Measurements from ENCODE around the gene CNTNAP5. TPM values are rescaled to one million over a fixed set of nuclear protein-coding genes. Genes with fewer than 3 reads are reported as not detected.

CNTNAP5 gene
- total RNA-seq, 1 experiment from 2014 or later = not detected

- DNase-seq = no peak
- CTCF ChIA-PET = no interaction called here
- no TSS peak for BruUV-seq (replicated peaks)
These were observed 636.5 kb downstream of the CNTNAP5 start for GRCh38 chr2:124661558-124661957.

DNA sequence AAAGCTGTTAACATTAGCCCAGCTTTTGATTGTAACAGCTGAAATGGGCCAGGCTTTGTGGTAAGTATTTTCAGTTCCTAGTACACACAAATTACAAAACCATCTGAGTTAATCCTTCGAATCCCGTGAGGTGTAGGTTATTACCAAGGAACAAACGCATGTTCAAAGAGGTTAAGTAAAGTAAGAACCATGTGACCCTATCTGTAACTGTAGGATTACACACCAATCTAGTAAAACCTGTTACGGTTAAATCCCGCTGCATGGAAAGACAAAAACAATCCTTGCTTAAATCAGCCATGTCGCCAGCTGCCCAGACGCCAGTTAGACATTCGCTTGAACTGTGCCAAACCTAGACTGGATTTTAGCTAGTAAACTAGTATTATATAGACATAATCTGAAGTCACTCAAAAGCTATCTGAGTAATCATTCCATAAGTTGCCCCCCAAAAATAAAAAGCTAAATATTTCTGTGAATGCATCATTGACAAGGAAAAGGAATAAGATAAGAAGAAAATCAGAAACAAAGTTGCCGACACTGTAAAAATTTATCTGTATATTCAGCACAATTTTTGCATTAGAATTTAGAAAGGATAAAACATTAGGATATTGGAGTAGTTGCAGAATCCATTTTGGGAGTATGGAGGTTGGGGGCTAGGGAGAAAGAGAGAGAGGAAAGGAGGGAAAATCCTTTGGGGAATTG is 638.0 kb downstream of the CNTNAP5 start:
- CTCF ChIA-PET = no interaction called here
- Mint-ChIP-seq H3K27me3 (ENCODE audit: unreplicated experiment) (no peaks in the 10 kb centered on the region), H3K36me3 (ENCODE audit: insufficient read depth, unreplicated experiment) (no peaks in the 10 kb centered on the region), H3K27ac (ENCODE audit: unreplicated experiment) (no peak overlapping the region), H3K4me3 (ENCODE audit: low read depth, unreplicated experiment) (no peak overlapping the region), H3K4me1 (ENCODE audit: low read depth, unreplicated experiment) (no peaks in the 10 kb centered on the region), H3K9me3 (ENCODE audit: low read depth, unreplicated experiment) (peaks cover 18% of the 10 kb centered on the region)
- TF ChIP-seq, protein P1, sequence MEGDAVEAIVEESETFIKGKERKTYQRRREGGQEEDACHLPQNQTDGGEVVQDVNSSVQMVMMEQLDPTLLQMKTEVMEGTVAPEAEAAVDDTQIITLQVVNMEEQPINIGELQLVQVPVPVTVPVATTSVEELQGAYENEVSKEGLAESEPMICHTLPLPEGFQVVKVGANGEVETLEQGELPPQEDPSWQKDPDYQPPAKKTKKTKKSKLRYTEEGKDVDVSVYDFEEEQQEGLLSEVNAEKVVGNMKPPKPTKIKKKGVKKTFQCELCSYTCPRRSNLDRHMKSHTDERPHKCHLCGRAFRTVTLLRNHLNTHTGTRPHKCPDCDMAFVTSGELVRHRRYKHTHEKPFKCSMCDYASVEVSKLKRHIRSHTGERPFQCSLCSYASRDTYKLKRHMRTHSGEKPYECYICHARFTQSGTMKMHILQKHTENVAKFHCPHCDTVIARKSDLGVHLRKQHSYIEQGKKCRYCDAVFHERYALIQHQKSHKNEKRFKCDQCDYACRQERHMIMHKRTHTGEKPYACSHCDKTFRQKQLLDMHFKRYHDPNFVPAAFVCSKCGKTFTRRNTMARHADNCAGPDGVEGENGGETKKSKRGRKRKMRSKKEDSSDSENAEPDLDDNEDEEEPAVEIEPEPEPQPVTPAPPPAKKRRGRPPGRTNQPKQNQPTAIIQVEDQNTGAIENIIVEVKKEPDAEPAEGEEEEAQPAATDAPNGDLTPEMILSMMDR (IDR thresholded peaks at IDR 0.05; ENCODE audit: unreplicated experiment) = no peak
- no TSS peak for BruUV-seq (replicated peaks)
- intact Hi-C loops (cut with micrococcal nuclease; ENCODE audit: unreplicated experiment) = no loop called here
- DNase-seq = no peak

More at GRCh38 chr2:124661558-124661957, 636.5 kb downstream of the CNTNAP5 start:
- peaks cover 21% of the 10 kb centered on the region for H3K9me3 Mint-ChIP-seq (ENCODE audit: low read depth, unreplicated experiment)
- H3K36me3 Mint-ChIP-seq (ENCODE audit: insufficient read depth, unreplicated experiment) = no peaks in the 10 kb centered on the region
- TF ChIP-seq, protein P1 (IDR thresholded peaks at IDR 0.05; ENCODE audit: unreplicated experiment) = no peak
- no peaks in the 10 kb centered on the region for H3K27me3 Mint-ChIP-seq (ENCODE audit: unreplicated experiment)
- no peak overlapping the region for H3K27ac Mint-ChIP-seq (ENCODE audit: unreplicated experiment)
- H3K4me3 Mint-ChIP-seq (ENCODE audit: low read depth, unreplicated experiment) = no peak overlapping the region
- H3K4me1 Mint-ChIP-seq (ENCODE audit: low read depth, unreplicated experiment) = no peaks in the 10 kb centered on the region
- intact Hi-C loops (cut with micrococcal nuclease; ENCODE audit: unreplicated experiment) = no loop called here

DNA sequence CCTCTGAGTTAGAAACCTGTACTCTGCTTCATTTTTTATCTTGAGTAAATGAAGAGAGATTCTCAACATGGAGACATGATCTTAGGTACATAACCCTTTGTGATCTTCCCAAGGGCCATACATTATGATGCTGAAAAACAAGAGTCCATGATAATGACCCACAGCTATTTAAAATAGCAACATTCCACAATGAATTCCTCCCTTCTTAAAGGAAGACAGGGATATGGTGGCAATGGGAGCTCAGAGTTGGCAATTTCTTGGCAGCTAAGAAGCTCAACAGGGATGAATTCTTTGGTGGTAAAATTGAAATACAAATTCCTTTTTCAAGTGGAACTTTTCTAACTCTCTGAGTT is 638.5 kb downstream of the CNTNAP5 start:
- no peaks in the 10 kb centered on the region for H3K27me3 Mint-ChIP-seq (ENCODE audit: unreplicated experiment)
- no peaks in the 10 kb centered on the region for H3K4me1 Mint-ChIP-seq (ENCODE audit: low read depth, unreplicated experiment)
- H3K36me3 Mint-ChIP-seq (ENCODE audit: insufficient read depth, unreplicated experiment) = no peaks in the 10 kb centered on the region
- peaks cover 16% of the 10 kb centered on the region for H3K9me3 Mint-ChIP-seq (ENCODE audit: low read depth, unreplicated experiment)
- DNase-seq = no peak
- TF ChIP-seq, protein P1 (IDR thresholded peaks at IDR 0.05; ENCODE audit: unreplicated experiment) = no peak
- H3K4me3 Mint-ChIP-seq (ENCODE audit: low read depth, unreplicated experiment) = no peak overlapping the region
- no TSS peak for BruUV-seq (replicated peaks)
- intact Hi-C loops (cut with micrococcal nuclease; ENCODE audit: unreplicated experiment) = no loop called here
- CTCF ChIA-PET = no interaction called here
- H3K27ac Mint-ChIP-seq (ENCODE audit: unreplicated experiment) = no peak overlapping the region

GRCh38 chr2:124664363-124664762 is 639.3 kb downstream of the CNTNAP5 start:
- no peaks in the 10 kb centered on the region for H3K36me3 Mint-ChIP-seq (ENCODE audit: insufficient read depth, unreplicated experiment)
- no peak overlapping the region for H3K4me3 Mint-ChIP-seq (ENCODE audit: low read depth, unreplicated experiment)
- H3K9me3 Mint-ChIP-seq (ENCODE audit: low read depth, unreplicated experiment) = peaks cover 16% of the 10 kb centered on the region
- CTCF ChIA-PET = no interaction called here
- H3K4me1 Mint-ChIP-seq (ENCODE audit: low read depth, unreplicated experiment) = no peaks in the 10 kb centered on the region
- intact Hi-C loops (cut with micrococcal nuclease; ENCODE audit: unreplicated experiment) = no loop called here
- DNase-seq = no peak
- BruUV-seq (replicated peaks) = no TSS peak
- H3K27me3 Mint-ChIP-seq (ENCODE audit: unreplicated experiment) = no peaks in the 10 kb centered on the region
- H3K27ac Mint-ChIP-seq (ENCODE audit: unreplicated experiment) = no peak overlapping the region
- TF ChIP-seq, protein P1 (IDR thresholded peaks at IDR 0.05; ENCODE audit: unreplicated experiment) = no peak
